GM23248 (cell line): ENCODE results near the gene ZNF200.

Source experiments
- EZH2 ChIP-seq: fragments of 200-600 bp; sonication (generic); IDR thresholded peaks from 2 replicates; pipeline ENCODE4 v1.6.1; 2018; ENCODE audit warnings: antibody characterized with exemption, mild to moderate bottlenecking; ENCODE audit not compliant: insufficient read depth, poor library complexity, severe bottlenecking
- EZH2phosphoT487 ChIP-seq: fragments of 200-600 bp; sonication (generic); IDR thresholded peaks from 2 replicates; pipeline ENCODE4 v1.6.1; 2018; ENCODE audit warnings: antibody characterized with exemption, moderate library complexity, mild to moderate bottlenecking, low read depth; ENCODE audit not compliant: insufficient read depth

DNA sequence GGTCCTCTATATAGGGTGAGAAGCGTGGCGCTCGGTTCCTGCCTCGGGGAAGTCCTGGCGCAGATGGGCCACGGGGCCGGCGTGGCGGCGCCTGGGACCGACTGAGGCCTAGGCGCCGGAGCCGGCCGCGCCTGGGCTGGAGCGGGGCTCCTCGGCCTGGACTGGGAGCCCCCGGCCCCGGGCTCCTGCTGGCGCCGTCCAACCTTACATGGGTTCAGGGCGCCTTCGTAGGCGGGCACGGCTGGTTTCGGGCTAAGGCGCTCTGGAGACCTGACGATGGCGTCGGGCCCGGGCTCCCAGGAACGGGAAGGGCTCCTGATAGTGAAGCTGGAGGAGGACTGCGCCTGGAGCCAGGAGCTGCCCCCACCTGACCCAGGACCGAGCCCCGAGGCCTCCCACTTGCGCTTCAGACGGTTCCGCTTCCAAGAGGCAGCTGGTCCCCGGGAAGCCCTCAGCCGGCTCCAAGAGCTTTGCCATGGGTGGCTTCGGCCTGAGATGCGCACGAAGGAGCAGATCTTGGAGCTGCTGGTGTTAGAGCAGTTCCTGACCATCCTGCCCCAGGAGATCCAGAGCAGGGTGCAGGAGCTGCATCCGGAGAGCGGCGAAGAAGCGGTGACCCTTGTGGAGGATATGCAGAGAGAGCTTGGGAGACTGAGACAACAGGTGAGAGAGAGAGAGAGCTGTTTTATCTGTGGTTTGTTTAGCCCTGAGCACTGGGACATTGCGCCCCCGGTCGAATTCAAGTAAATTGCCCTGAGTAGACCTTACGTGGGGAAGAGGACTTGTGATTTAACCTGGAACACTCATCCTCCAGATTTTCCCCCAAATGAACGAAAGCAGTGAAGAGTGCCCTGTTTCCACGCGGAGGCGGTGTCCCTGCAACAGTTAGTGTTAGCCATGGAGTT lies 48.8 kb upstream of the ZNF200 start:
- no peak for TF ChIP-seq EZH2
- TF ChIP-seq EZH2phosphoT487: no peak
